GM12873 (cell line): ENCODE results near the gene BOK.

Experiments
- CTCF ChIP-seq: IDR thresholded peaks from 2 replicates; pipeline ENCODE4 v1.5.1; 2012; ENCODE audit warnings: low read depth, mild to moderate bottlenecking, moderate library complexity, low read length, control low read depth; ENCODE audit not compliant: insufficient read depth; ENCODE audit errors: missing control alignments

The BOK gene

GRCh38 chr2:241561832-241562231 is 3.3 kb downstream of the BOK start:
- TF ChIP-seq CTCF: no peak

GRCh38 chr2:241562269-241562891 is 3.8 kb downstream of the BOK start:
- TF ChIP-seq CTCF: no peak

- TF ChIP-seq CTCF: no peak
Measured at GRCh38 chr2:241563031-241563507, 4.5 kb downstream of the BOK start.

GRCh38 chr2:241563571-241563980 is 5.0 kb downstream of the BOK start:
- no peak for TF ChIP-seq CTCF

- TF ChIP-seq CTCF: no peak
Measured at GRCh38 chr2:241563981-241564595, 5.5 kb downstream of the BOK start.

- no peak for TF ChIP-seq CTCF
Measured at GRCh38 chr2:241564596-241565410, 6.3 kb downstream of the BOK start.

- no peak for TF ChIP-seq CTCF
Measured at GRCh38 chr2:241565411-241565810, 6.9 kb downstream of the BOK start.
